Smooth muscle cell (in vitro differentiated cells): Measurements from ENCODE around the gene RWDD2A. TPM values are rescaled to one million over a fixed set of nuclear protein-coding genes. Genes with fewer than 3 reads are reported as not detected.

Source experiments
- DNase-seq: peaks from one replicate; lab custom pipeline; 2025; ENCODE audit not compliant: unreplicated experiment; lab: John Stamatoyannopoulos, UW
- H2AFZ ChIP-seq: fragments of 200-600 bp; sonication (generic); 2 replicates; pipeline ENCODE4 v1.6.0; 2016; ENCODE audit warnings: antibody characterized with exemption, low read depth, mild to moderate bottlenecking
- H3F3A ChIP-seq: fragments of 200-600 bp; sonication (generic); 2 replicates; pipeline ENCODE4 v1.6.0; 2017; ENCODE audit warnings: antibody characterized with exemption, low read depth
- H3K27ac ChIP-seq: fragments of 200-600 bp; sonication (generic); 2 replicates; pipeline ENCODE4 v1.5.1; 2016; ENCODE audit warnings: low read depth, mild to moderate bottlenecking
- H3K27me3 ChIP-seq: fragments of 200-600 bp; sonication (generic); 2 replicates; pipeline ENCODE4 v1.6.1; 2016; ENCODE audit warnings: low read depth, mild to moderate bottlenecking
- H3K36me3 ChIP-seq: fragments of 200-600 bp; sonication (generic); 2 replicates; pipeline ENCODE4 v1.5.1; 2016; ENCODE audit warnings: low read depth
- H3K4me1 ChIP-seq: fragments of 200-600 bp; sonication (generic); 2 replicates; pipeline ENCODE4 v1.5.1; 2016; ENCODE audit warnings: low read depth
- H3K4me2 ChIP-seq: fragments of 200-600 bp; sonication (generic); 2 replicates; pipeline ENCODE4 v1.6.0; 2016; ENCODE audit warnings: mild to moderate bottlenecking
- H3K4me3 ChIP-seq: fragments of 200-600 bp; sonication (generic); 2 replicates; pipeline ENCODE4 v1.5.1; 2016; ENCODE audit warnings: mild to moderate bottlenecking
- H3K79me2 ChIP-seq: fragments of 200-600 bp; sonication (generic); 2 replicates; pipeline ENCODE4 v1.6.0; 2016; ENCODE audit warnings: low read depth, mild to moderate bottlenecking
- H3K9ac ChIP-seq: fragments of 200-600 bp; sonication (generic); 2 replicates; pipeline ENCODE4 v1.6.0; 2016; ENCODE audit warnings: low read depth
- H3K9me3 ChIP-seq: fragments of 200-600 bp; sonication (generic); replicated peaks from 2 replicates; pipeline ENCODE4 v1.5.1; 2016; ENCODE audit warnings: low read depth
- H4K20me1 ChIP-seq: fragments of 200-600 bp; sonication (generic); 2 replicates; pipeline ENCODE4 v1.6.0; 2016; ENCODE audit warnings: low read depth
- WGBS: methylation state at CpG from one replicate; pipeline ENCODE4 v1.1.7; 2016; ENCODE audit warnings: low lambda C conversion rate; 5-methylcytosine and 5-hydroxymethylcytosine counted together
- polyA plus RNA-seq: library from polyadenylated mRNA; unstranded; fragments of >200 nt; fragmentation: Nextera tagmentation; extraction: Ambion mirVana; gene quantifications from 2 replicates; pipeline ENCODE4 v1.2.1, GENCODE V29; 2016
- total RNA-seq: library from RNA; depleted of rRNA; stranded (reverse); fragments of >200 nt; gene quantifications from 2 replicates; pipeline ENCODE4 v1.2.3, GENCODE V29; 2014
- TF ChIP-seq, protein P1 (sequence below): fragments of 200-600 bp; sonication (generic); IDR thresholded peaks from 2 replicates; pipeline ENCODE4 v1.5.1; 2017; ENCODE audit warnings: borderline replicate concordance, mild to moderate bottlenecking, antibody characterized with exemption; ENCODE audit not compliant: insufficient read depth, poor library complexity, severe bottlenecking

Gene RWDD2A
- total and polyA plus RNA-seq, 2 experiments from 2014 or later = 4.2 to 4.6 TPM

- WGBS = 1% methylated on average over 4 of the region's 4 CpGs
- Histone ChIP-seq H3K36me3 (no peaks in the 10 kb centered on the region), H3K4me2 (peak overlapping the region; percentile 98), H3K9me3 (no peaks in the 10 kb centered on the region), H3K9ac (peak overlapping the region; percentile 98), H3K27me3 (no peaks in the 10 kb centered on the region), H4K20me1 (peaks cover 69% of the 10 kb centered on the region), H2AFZ (peak overlapping the region; percentile 72), H3K79me2 (peaks cover 58% of the 10 kb centered on the region), H3K4me3 (peak overlapping the region; percentile 90), H3F3A (peaks cover 3% of the 10 kb centered on the region), H3K27ac (peak overlapping the region; percentile 91), H3K4me1 (peaks cover 5% of the 10 kb centered on the region)
- DNase-seq = no peak
- TF ChIP-seq, protein P1, sequence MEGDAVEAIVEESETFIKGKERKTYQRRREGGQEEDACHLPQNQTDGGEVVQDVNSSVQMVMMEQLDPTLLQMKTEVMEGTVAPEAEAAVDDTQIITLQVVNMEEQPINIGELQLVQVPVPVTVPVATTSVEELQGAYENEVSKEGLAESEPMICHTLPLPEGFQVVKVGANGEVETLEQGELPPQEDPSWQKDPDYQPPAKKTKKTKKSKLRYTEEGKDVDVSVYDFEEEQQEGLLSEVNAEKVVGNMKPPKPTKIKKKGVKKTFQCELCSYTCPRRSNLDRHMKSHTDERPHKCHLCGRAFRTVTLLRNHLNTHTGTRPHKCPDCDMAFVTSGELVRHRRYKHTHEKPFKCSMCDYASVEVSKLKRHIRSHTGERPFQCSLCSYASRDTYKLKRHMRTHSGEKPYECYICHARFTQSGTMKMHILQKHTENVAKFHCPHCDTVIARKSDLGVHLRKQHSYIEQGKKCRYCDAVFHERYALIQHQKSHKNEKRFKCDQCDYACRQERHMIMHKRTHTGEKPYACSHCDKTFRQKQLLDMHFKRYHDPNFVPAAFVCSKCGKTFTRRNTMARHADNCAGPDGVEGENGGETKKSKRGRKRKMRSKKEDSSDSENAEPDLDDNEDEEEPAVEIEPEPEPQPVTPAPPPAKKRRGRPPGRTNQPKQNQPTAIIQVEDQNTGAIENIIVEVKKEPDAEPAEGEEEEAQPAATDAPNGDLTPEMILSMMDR = no peak
Observed at GRCh38 chr6:83192456-83192855, 701 bp upstream of the RWDD2A start.

- Histone ChIP-seq H3K9ac (peak overlapping the region; percentile 98), H3K4me2 (peak overlapping the region; percentile 98), H3K9me3 (no peaks in the 10 kb centered on the region), H3K27ac (peak overlapping the region; percentile 91), H3K27me3 (no peaks in the 10 kb centered on the region), H3K4me1 (peaks cover 5% of the 10 kb centered on the region), H3K4me3 (peak overlapping the region; percentile 90), H3K36me3 (no peaks in the 10 kb centered on the region), H3K79me2 (peaks cover 43% of the 10 kb centered on the region), H3F3A (peaks cover 3% of the 10 kb centered on the region), H2AFZ (peak overlapping the region; percentile 72), H4K20me1 (peaks cover 54% of the 10 kb centered on the region)
- DNase-seq = no peak
- TF ChIP-seq, protein P1 = no peak
- 4% methylated on average over 44 of the region's 44 CpGs for WGBS
Observed at GRCh38 chr6:83193747-83194566, 800 bp downstream of the RWDD2A start.

DNA sequence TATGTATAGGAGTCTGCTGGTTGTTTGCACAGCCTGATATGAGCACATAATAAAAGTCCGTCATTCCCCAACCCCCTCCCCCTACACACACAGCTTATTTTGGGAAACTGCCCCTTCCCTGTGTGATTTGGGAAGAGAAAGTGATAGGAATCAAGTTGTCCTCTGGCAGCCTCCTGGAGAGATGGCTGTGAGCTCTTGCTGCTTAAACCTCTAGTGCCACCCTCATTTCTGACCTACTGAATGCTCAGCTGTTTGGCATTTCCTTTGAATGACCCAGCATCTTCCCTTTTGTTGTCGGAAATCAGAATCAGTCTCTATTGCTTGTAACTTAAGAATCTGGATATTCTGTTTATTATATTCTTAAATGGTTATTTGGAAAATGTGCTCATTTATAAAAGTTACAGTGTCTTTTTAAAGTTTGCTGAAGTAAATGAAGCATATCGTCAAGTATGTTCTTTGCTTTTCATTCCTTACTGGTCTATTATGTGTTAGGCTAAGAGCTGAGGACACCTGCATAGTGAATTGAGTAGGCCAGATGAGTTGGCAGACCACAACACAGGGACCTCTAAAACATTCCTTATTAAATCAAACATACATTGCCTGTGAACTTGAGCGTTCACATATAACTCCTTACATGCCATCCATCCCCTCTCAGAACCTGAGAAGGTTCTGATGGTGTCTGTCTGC, 5.5 kb downstream of the RWDD2A start:
- Histone ChIP-seq H3K27me3 (no peaks in the 10 kb centered on the region), H3K79me2 (no peaks in the 10 kb centered on the region), H3K4me3 (no peak overlapping the region), H3K9me3 (no peaks in the 10 kb centered on the region), H4K20me1 (peaks cover 16% of the 10 kb centered on the region), H3K36me3 (no peaks in the 10 kb centered on the region), H3K9ac (no peak overlapping the region), H3K4me2 (no peak overlapping the region), H3K4me1 (no peaks in the 10 kb centered on the region), H3K27ac (no peak overlapping the region), H2AFZ (no peak overlapping the region), H3F3A (peaks cover 8% of the 10 kb centered on the region)
- TF ChIP-seq, protein P1 = no peak
- 90% methylated on average over 4 of the region's 4 CpGs for WGBS
- DNase-seq = no peak
